Right renal cortex interstitium (tissue), 3 donors: ENCODE data around the gene AP4M1. TPM values are rescaled to one million over a fixed set of nuclear protein-coding genes. Genes with fewer than 3 reads are reported as not detected.

Experiments used
- DNase-seq, 3 donors: peaks; one replicate each; pipeline ENCODE4 v3.0.0-alpha.2; 2013; ENCODE audit warnings: low read depth in 3 of 3, low spot score in 2 of 3
- polyA plus RNA-seq, 3 donors: library from polyadenylated mRNA; unstranded; fragments of 120-200 nt; gene quantifications; one replicate each; pipeline ENCODE4 v1.2.1, GENCODE V29; 2013; ENCODE audit not compliant: insufficient read length in 3 of 3

Gene AP4M1
- polyA plus RNA-seq, 3 donors = 27.7 to 34.3 (median 31.7) TPM

DNA sequence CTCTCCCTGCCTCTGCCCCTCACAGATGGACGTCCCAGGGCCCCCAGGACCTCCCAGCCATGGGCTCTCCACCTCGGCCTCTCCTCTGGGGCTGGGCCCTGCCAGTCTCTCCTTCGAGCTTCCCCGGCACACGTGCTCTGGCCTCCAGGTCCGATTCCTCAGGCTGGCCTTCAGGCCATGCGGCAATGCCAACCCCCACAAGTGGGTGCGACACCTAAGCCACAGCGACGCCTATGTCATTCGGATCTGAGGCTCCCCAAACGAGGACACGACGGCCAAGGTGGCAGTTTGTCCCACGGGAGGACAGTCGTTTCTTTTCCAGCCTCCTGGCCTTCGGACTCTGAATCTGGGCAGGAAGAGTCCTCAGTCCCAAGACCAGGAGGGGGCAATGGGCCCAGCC, 5.2 kb downstream of the AP4M1 start:
- no peak for DNase-seq

DNA sequence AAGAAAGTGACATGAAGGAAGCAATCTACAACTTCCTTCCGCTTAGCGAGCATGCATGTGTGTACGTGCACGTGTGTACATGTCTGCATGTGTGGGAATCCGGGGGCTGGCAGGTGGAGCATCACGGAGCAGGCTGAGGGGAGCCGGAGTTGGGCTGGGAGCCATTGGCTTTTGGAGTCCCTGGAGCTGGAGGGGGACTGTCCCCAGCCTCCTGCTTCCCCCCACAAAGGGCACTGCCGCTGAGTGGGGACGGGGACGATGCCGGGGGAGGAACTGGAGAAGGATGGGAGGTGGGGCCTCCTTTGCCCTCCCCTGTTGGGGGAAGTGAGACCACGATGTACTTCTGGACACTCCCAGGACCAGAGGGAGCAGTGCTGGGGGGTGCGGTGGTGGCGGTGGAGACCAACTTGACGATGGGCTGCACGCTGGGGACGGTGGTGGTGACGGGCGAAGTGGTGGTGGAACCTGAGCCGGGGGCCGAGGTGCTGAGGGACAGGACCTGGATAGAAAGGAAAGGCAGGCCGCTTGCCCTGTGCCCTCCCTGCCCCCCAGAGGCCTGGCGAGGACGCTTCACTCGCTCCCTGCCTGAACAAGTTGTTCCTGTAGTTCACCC, 5.8 kb downstream of the AP4M1 start:
- no peak for DNase-seq

DNA sequence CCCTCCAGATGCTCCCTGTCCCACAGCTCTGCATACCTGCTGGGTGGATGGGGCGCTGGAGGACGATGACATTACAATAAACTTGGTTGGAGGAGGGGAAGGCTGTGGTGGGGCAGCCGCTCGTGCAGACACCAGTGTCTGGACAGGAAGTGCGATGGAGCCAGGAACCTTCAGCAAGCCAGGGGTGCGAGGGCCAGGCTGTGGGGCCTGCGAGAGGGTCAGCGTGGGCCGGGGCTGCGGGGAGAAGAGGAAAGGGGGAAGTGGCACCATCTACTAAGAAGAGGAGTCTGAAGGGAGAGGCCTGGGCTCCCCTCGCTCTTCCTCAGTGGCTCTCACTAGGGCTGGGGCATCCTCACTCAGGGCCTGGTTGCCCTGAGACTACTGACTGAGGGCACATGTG, 6.4 kb downstream of the AP4M1 start:
- DNase-seq = no peak

DNA sequence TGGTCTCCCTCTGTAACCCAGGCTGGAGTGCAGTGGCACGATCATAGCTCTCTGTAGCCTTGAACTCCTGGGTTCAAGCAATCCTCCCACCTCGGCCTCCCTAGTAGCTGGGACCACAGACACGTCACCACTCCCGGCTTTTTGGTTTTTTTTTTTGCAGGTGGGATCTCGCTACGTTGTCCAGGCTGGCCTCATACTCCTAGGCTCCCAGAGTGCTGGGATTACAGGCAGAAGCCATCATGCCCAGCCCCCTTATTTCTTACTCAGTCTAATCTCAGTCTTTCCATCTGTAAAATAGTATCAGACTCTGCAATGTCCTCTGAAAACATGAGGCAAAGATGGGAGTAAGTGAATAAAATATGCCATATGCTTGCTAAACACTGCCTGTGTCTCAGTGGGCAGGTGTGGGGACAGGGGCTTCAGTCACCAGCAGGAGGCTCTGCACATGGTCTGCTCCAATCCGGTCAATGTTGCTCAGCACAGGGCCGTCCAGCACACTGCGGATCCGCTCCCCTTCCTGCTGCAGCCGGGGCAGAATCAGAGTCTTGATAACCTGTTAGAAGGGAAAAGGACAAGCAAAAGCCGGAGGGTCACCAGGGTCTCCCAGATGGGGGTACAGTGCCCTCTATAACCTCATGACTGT, 8.2 kb downstream of the AP4M1 start:
- no peak for DNase-seq

DNA sequence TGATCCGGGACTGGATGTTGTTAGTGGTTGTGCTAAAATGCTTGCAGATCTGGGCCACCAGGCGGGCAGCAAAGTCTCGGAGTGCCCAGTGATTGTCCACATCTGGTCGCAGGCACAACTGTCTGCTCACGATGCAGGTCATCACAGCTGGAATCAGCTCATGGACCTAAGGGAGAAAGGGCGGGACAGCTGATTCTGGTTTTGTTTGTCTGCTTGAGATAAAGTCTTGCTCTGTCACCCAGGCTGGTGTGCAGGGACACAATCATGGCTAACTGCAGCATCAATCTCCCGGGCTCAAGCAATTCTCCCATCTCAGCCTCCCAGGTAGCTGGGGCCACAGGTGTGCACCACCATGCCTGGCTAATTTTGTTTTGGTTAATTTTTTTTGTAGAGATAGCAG, 9.7 kb downstream of the AP4M1 start:
- no peak for DNase-seq

DNA sequence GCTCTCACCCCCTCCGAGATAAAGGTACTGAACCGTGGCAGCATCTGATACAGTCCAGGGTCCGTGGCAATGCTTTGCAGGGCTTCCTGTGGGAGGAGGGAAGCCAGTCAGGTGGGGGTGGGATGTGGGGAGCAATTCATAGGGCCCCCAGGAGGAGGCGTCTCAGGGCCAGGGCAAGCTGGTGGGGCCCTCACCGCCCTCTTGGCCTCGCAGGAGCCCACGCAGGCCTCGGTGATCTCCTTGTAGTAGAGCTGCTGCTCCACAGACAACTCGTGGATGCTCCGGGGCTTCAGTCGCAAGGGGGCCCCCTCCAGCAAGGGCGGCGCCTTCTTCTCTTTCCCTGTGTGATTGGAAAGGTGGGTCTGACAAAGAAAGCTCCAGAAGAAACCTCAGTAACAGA, 10.5 kb downstream of the AP4M1 start:
- DNase-seq = no peak

DNA sequence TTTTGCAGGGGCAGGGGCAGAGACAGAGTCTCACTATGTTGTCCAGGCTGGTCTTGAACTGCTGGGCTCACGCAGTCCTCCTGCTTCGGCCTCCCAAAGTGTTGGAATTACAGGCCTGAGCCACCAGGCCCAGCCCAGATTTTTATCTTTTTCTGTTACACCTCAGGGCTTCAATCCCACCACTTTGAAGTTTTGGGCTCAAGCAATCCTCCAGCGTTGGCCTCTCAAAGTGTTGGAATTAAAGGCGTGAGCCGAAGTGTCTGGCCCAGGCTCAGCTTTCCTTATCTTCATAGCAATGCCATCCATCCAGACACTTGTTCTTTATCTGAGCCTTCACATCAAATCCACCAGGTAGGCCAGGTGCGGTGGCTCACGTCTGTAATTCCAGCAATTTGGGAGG, 13.6 kb downstream of the AP4M1 start:
- no peak for DNase-seq

DNA sequence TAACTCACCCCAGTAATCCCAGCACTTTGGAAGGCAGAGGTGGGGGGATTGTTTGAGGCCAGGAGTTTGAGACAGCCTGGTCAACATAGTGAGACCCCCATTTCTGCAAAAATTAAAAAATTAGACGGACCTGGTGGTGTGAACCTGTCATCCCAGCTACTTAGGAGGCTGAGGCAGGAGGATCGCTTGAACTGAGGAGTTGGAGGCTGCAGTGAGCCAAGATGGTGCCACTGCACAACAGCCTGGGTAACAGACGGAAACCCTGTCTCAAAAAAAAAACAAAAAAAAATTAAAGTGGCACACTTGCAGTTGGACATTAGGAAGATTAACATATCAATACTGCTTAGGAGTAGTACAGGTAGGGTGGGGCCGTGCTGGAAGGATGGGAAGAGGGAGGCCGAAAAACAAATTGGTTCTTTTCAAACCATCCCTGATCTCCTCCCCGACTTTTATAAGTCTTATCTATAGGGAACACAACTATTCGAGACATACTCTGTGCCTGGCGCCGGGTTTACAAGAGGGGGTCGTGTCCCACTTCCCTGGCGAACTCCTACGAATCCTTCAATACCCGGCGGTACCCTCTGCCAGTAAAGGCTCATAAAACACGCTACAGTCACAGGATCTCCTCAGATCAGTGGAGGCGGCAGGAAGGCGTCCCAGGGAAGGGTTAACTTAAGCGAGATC, 17.1 kb downstream of the AP4M1 start:
- DNase-seq = no peak

DNA sequence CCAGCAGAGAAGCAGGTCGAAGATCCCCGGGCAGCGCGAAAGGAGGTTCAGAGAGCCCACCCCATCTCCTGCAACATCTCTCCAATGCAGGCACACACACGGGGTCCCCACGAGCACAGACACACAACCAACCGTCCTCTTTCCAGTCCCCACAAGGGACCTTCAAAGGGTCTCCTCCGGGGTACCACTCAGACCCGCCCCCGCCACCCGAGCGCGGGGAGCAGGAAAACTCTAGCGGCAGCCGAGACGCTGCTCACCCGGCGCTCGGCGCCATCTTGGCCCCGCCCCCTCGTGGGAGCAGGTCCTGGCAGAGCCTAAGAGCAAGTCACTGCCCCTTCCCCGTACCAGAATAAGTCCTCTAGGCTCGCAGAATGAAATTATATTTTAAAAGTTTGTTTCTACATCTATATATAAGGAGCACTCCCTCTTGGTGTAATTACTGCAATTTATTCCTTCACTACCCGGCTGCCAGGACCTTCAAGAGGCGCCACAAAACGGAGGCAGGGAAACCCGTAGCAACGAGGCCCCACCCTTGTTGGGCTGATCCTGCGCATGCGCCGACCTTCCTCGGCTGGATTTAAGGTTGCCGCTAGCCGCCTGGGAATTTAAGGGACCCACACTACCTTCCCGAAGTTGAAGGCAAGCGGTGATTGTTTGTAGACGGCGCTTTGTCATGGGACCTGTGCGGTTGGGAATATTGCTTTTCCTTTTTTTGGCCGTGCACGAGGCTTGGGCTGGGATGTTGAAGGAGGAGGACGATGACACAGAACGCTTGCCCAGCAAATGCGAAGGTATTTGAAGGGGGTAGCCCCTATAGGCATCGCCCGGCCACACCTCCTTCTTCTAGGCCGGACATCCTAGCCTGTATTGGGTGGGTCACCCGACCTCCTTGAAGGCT, 17.9 kb downstream of the AP4M1 start, which contains the start of the genes CNPY4 and TAF6:
TSS of gene CNPY4 (plus strand) at position 563 of the 898 bp plus-strand sequence. CDS start at position 674, 111 bp downstream.
TSS of gene TAF6 (minus strand) at position 287 of the 898 bp plus-strand sequence. CDS start 5,149 bp downstream, outside the sequence.
- DNase-seq = peak; percentile 93 to 96 (median 93)

DNA sequence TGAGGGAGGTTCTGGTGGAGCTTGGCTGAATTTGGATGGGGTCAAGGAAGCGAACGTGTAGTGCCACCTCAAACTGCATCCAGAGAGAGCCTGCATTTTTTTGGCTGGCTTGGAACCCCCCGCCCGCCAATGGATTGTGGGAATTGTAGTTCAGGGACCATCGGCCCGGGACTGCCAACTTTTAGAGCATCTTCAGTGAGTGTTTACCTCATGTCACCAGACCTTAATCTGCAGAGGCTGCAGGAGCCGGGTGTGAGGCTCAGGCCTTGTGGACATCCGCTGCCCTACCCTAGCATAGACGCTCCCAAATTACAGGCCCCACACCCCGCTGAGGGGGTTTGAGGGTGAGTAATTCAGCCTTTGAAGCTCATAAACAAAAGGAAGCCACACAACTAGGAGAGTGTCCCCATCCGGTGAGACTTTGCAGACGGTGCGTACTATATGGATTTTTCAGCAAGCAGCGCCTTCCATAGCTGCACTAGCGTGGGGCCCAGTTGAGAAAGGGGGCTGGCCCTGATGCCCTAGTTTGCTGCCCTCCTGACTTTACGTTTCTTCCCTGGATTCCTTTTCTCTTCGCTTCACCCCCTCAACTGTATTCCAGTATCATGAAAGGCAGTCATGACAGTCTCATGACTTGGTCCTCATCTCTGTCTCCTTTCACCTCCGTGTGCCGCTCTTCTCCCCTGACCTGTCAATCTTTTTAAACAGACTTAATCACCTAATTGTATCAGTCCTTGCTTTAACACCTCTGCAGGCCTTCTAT, 18.7 kb downstream of the AP4M1 start:
- DNase-seq = no peak

DNA sequence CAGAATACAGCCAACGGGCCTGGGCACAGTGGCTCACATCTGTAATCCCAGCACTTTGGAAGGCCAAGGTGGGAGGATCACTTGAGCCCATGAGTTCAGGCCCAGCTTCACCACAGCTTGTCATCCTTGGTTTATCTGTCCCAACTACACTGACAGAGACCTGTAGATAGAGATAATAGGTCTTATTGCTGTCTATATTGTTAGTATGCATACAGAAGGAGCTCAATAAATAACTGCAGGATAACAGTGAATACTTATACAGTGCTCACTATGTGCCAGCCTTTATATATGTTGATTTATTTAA, 19.2 kb downstream of the AP4M1 start:
- DNase-seq = no peak

DNA sequence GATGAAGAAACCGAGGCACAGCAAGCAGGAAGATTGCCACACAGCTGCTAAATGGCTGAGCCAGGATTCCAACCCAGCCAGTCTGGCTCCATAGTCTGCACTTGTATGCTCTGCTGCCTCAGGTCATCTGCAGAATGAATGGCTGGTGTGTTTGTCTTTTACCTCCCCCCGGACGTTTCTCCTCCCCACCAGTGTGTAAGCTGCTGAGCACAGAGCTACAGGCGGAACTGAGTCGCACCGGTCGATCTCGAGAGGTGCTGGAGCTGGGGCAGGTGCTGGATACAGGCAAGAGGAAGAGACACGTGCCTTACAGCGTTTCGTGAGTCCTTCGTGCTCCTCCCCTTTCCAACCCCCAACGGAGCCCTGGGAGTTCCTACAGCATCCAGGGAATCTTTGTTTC, 20.6 kb downstream of the AP4M1 start:
- DNase-seq = no peak

DNA sequence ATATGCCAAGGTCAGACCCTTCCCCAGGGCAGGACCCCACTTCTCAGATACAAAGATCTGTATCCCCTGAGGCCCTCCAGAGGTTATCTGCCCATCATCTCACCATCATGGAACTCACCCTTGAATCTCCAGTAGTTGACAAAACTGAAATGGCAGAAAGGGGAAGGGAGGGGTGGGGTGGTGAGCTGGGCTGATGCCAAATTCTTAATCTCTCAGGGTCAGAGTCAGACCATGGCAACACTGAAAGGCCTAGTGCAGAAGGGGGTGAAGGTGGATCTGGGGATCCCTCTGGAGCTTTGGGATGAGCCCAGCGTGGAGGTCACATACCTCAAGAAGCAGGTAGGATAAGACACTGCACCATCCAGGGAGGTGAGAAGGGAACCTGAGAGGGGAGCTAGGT, 21.1 kb downstream of the AP4M1 start:
- no peak for DNase-seq

DNA sequence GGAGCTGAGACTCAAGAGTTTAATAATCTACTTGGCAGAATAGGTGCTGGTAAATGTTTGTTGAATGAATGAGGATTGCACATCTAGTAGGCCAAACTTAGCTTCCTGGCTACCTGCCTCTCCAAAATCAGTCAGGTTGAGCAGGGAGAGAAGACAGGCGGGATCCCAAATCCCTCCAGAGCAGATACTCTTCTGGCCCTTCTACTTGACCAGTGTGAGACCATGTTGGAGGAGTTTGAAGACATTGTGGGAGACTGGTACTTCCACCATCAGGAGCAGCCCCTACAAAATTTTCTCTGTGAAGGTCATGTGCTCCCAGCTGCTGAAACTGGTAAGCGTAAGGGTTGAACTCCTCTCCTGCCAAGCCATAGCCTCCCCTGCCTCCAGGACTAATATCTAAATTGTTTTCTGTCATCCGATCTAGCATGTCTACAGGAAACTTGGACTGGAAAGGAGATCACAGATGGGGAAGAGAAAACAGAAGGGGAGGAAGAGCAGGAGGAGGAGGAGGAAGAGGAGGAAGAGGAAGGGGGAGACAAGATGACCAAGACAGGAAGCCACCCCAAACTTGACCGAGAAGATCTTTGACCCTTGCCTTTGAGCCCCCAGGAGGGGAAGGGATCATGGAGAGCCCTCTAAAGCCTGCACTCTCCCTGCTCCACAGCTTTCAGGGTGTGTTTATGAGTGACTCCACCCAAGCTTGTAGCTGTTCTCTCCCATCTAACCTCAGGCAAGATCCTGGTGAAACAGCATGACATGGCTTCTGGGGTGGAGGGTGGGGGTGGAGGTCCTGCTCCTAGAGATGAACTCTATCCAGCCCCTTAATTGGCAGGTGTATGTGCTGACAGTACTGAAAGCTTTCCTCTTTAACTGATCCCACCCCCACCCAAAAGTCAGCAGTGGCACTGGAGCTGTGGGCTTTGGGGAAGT, 23.1 kb downstream of the AP4M1 start:
- no peak for DNase-seq

DNA sequence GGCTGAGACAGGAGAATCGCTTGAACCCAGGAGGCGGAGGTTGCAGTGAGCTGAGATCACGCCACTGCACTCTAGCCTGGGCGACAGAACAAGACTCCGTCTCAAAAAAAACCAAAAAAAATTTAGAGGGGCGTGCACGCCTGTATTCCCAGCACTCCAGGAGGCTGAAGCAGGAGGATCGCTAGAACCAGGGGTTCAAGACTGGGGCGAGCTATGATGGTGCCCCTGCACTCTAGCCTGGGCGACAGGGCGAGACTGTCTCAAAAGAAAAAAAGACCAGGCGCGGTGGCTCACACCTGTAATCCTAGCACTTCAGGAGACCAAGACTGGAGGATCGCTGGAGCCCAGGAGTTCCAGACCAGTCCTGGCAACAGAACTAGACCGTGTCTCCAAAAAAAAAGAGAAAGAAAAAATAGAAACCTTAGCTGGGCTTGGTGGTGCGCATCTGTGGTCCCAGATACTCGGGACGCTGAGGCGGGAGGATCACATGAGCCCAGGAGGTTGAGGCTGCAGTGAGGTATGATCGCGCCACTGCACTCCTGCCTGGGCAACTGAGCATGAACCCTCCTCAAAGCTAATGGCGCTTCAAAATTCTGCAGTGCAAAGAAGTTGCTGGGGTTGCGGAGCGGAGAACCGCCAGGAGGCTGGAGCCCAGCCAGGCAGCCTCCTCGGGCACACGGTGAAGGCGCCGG, 24.9 kb downstream of the AP4M1 start:
- DNase-seq = no peak

DNA sequence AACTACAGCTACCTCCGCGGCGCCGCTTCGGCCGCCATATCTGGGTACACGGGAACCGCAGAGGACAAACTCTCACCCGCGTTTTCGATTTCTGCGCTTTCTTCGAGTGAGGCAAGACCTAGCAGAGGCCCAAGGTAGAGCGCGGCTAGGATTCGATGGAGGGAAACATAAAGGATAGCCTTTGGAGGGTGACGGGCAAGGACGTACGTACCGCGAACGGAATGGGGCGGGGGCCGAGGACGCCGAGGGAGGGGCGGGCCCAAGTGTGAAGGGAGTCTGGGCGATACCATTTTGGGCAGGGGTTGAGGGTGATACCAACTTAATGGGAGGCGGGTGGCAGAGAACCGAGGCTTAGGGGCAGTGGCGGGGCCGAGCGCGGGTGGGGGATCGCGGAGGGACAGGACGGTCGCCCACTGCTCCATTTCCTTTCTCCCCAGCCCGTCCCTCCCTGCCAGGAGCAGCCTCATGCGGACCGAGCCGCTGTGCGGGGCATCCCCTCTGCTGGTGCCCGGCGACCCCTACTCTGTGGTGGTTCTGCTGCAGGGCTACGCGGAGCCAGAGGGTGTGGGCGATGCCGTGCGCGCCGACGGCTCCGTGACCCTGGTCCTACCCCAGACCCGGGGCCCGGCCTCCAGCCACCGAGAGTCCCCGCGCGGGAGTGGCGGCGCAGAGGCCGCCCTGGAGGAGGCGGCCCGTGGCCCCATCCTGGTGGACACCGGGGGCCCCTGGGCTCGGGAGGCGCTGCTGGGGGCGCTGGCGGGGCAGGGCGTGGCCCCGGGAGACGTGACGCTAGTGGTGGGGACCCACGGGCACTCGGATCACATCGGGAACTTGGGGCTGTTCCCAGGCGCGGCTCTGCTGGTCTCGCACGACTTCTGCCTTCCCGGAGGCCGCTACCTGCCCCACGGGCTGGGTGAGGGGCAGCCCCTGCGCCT, 25.8 kb downstream of the AP4M1 start, which contains the start of gene MBLAC1:
TSS of gene MBLAC1 (plus strand) at position 37 of the 935 bp plus-strand sequence. CDS start at position 466, 429 bp downstream.
- DNase-seq = peak; percentile 88 to 95 (median 91)

DNA sequence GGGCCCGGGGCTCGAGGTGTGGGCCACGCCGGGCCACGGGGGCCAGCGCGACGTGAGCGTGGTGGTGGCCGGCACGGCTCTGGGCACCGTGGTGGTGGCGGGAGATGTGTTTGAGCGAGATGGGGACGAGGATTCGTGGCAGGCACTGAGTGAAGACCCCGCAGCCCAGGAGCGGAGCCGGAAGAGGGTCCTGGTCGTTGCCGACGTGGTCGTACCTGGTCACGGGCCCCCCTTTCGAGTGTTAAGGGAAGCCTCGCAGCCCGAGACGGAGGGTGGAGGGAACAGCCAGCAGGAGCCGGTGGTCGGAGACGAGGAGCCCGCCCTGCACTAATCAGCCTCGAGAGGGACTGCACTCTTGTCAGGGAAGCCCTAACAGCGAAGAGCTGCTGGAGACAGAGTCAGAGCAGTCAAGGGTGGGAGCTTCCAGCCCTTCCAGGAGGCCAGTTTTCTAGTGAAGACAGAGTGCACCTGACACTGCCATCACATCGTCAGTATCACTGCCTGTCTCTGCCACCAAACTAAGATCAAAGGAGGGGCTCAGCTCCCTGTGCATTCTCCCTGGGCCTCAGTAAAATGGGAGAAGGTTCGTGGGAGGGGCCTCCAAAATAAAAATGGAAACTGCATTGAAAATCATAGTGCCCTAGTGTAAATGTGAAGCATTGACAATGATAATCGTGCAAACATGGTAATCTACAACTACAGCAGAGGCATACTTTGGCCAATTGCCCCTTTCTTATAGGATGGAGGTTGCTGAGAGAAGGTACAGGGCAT, 26.6 kb downstream of the AP4M1 start:
- DNase-seq = no peak
